Effector CD8-positive, alpha-beta T cell (primary cell): ENCODE data around the gene MAGI2.
"Not testable (repeated sequence)": the region's sequence is repeated elsewhere in the genome, so short reads cannot be mapped to it uniquely, and the experiment has no call there.

Experiments used
- DNase-seq: peaks from one replicate; lab custom pipeline; 2025; lab: John Stamatoyannopoulos, UW

The MAGI2 gene

DNA sequence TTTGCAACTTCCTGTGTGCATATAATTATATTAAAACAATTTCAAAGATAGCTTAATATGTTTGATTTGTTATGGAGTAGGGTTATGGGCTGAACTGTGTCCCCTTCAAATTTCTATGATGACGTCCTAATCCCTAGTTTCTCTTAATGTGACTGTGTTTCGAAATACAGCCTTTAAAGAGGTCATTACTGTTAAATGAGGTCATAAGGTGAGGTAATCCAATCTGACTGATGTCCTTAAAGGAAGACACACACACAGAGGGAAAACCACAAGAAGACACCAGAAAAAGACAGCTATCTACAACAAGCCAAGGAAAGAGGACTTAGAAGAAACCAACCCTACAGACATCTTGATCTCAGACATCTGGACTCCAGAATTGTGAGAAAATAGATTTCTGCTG lies 407.4 kb downstream of the MAGI2 start:
- no peak for DNase-seq

GRCh38 chr7:79037001-79037400 lies 416.5 kb downstream of the MAGI2 start:
- DNase-seq: no peak

- no peak for DNase-seq
Observed at GRCh38 chr7:79036356-79036755, 417.1 kb downstream of the MAGI2 start.

GRCh38 chr7:79035858-79036257 lies 417.6 kb downstream of the MAGI2 start:
- no peak for DNase-seq

GRCh38 chr7:79034730-79035129 lies 418.7 kb downstream of the MAGI2 start:
- DNase-seq: no peak

DNA sequence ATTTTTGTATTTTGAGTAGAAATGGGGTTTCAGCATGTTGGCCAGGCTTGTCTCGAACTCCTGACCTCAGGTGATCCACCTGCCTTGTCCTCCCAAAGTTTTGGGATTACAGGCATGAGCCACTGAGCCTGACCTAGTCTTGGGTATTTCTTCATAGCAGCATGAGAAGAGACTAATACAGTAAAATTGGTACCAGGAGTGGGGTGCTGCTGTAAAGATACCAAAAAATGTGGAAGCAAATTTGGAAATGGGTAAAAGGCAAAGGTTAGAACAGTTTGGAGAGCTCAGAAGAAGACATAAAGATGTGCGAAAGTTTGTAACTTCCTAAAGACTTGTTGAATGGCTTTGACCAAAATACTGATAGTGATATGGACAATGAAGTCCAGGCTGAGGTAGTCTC lies 433.8 kb downstream of the MAGI2 start:
- DNase-seq: not testable (repeated sequence)

- no peak for DNase-seq
Observed at GRCh38 chr7:79011921-79012320, 441.5 kb downstream of the MAGI2 start.

- DNase-seq: no peak
Observed at GRCh38 chr7:79009647-79010046, 443.8 kb downstream of the MAGI2 start.

DNA sequence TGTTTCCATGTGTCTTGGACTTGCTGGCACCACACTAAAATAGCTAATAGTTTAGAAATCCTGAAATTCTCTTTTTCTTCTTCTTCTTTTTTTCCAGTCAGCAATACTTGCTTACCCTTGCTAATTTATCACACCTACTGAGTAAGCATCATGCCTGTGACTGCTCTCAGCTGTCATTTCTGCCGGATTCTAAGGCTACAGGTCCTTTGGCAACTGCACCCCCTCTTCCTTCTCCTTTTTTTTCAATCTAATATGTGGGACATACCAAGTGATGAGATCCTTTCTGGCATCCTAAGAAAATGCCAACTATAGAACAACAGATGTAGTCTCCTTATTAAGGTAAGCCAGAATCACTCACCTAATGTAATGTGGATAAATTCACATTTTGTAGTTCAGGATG lies 444.7 kb downstream of the MAGI2 start:
- DNase-seq: no peak

DNA sequence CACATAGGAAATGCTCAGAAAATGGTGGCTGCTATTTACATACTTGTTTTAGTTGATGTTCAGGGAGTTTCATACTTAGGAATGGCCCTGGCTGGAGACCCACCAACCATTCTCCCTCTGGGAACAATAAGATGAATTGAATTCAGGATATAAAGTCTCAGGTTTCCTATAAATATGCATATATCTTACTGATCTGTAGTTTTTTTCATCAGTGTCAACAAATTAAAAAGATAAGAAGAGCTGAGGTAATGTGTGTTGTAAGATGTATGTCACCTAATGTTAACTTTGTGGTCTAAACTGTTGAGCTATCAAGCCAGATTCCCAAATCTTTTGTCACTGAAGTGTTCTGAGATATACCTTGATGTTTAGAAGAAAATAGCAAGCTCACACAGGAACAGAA lies 457.5 kb downstream of the MAGI2 start:
- no peak for DNase-seq

DNA sequence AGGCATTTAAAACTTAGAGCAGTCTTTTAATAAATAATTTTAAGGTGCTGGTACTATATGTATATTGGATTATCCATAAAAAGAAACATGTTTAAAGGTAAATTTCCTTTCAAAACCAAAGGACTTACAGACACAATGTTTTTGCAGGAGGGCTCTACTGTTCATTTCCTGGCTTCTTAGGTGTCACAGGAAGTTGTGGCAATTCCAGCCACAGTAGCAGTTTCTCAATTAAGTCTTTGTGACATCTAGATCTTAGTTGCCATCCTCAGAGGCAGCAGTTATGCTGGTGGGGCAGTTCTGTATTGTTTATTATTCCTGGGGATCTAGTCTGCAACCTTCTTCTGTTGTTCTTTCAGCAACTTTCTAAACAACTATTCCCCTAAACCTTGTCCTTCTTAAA lies 460.1 kb downstream of the MAGI2 start:
- DNase-seq: no peak

- no peak for DNase-seq
Observed at GRCh38 chr7:78985509-78985908, 468.0 kb downstream of the MAGI2 start.

DNA sequence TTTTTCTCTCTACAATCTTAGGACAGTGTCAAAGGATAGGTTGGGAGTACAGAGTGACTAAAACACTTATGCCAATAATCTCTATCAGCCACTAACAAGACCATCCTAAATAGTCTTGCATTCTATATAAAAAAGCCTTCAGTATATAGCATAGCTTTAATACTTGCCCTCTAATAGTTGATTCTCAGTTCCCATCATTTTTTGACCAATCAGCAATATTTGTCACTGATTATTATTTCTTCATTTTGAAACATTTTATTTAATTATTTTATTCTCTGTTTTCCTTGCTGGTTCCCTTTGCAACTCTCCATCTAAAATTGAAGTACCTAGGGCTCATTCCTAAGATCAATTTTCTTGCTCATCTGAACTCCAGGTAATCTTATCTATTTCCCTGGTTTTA lies 470.0 kb downstream of the MAGI2 start:
- DNase-seq: no peak

DNA sequence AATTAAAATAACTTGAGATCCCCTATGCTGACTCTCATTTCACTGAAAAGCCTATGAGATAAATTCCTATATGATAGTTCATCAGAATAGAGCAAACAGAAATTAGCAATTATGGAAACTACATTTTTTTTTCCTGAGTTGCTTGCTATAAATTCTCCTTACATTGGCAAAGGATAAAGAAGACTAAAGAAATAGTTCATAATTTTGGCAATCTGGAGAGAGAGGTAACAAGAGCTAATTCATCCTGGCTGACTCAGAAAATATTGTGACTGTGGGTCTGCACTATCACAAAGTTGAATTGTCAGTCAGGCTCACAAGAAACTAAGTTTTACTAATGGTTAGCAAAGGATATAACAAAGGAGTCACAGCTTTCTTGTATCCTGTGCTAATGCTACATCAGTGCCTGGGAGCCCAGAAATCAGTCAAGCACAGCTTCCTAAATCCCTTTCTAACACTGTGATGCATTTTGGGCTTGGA lies 483.0 kb downstream of the MAGI2 start:
- no peak for DNase-seq

- DNase-seq: no peak
Observed at GRCh38 chr7:78968951-78969350, 484.5 kb downstream of the MAGI2 start.

- not testable (repeated sequence) for DNase-seq
Observed at GRCh38 chr7:78967561-78967960, 485.9 kb downstream of the MAGI2 start.

- DNase-seq: no peak
Observed at GRCh38 chr7:78967046-78967445, 486.4 kb downstream of the MAGI2 start.

- no peak for DNase-seq
Observed at GRCh38 chr7:78959477-78959876, 494.0 kb downstream of the MAGI2 start.

GRCh38 chr7:78955329-78955728 lies 498.1 kb downstream of the MAGI2 start:
- DNase-seq: no peak

DNA sequence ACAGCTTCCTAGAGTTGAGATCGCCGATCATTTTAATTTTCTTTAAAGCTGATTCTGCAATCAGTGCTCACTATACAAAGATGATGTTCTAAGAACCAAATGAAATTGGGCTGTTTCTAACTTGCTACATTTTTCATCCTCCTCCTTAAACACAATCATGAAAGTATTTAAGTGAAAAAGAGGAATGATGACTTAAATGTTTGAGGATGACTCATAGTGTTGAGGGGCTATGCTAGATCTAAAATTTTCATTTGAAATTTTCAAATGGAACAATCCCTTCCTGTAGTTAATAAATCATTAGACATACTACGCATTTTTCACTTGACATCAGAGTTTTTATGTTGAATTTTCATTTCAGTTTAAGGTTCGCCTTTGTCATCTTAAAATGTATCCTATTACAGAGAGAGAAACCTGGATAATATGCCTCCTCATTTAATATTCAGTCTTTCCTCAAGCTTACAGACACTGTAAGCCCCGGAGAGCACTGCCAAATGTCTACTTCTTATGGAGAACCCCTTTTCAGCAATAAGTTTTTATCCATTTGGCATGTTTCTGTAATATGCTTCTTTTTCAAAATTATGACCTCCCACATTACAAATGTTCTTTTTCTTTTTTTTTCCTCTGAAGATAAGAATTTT lies 499.6 kb downstream of the MAGI2 start:
- DNase-seq: no peak

DNA sequence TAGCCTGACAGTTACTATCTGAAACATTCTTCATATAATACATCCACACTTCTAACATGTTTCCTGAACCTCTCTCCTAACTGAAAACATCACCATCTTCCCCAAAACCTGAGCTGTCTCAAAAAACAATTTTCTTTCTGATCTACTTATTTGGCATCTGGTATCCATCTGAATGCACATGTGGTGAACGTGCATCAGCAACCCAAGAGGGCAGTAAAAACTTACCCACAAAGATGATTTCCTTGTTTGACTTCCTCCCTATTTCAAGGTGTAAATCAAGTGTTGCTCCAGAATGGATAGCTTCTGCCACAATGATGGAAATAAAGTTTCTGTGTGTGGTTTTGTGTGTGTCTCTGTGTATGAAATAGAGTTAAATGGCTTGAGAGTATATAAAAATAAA lies 500.4 kb downstream of the MAGI2 start:
- DNase-seq: no peak

DNA sequence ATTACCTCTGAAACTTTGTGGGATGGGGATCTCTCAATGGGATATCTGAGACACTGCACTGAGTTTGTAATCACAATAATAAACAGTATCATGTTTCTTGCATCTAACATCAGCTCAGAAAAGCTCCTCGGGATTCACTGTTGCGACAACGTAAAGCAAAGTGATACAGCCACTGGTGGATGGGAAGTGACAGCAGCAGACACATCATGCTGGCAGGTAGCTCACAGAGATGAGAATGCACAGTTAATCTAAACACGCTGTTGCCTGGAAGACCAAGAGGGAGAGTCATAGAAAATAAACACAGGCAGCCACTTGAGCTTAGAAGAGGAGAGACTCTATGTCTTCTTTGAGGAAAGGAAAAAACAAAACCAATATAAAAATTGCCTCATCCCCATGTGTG lies 513.8 kb downstream of the MAGI2 start:
- no peak for DNase-seq

DNA sequence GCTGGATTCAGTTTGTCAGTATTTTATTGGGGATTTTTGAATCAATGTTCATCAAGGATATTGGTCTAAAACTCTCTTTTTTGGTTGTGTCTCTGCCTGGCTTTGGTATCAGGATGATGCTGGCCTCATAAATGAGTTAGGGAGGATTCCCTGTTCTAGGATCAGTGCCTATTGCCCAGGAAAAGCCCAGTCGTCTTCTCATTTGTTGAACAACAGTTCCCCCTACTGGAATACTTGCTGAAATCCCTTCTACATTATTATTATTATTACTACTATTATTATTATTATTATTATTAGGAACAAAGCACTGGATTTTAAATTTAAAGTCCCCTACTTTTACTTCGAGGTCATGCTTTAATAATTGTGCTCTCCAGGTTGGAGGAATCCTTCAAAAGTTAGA lies 528.9 kb downstream of the MAGI2 start:
- DNase-seq: no peak

DNA sequence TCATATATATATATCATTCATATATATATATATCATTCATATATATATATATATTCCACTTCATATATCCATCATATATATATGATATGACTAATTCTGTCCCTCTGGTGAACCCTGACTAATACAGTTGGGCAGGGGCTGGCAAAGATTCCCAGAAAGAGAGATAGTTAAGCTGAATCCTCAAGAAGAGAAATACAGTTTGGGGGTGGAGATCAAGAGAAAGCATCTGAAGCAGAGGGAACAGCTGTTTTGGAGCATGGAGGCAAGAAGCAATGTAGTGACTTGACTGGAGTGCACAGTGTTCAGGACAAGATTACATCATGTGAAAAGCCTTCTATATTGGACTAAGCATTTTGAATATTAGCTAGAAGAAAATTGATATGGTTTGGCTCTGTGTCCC lies 540.7 kb downstream of the MAGI2 start:
- no peak for DNase-seq
